AG08395 (cell line): ENCODE results near the gene ZMAT3.
A peak's percentile ranks its signal among the peaks of the same experiment; 100 is the strongest.

Experiments used
- DNase-seq: peaks from one replicate; pipeline ENCODE4 v3.0.0; 2012; ENCODE audit warnings: mixed read lengths, low spot score

ZMAT3 gene

DNA sequence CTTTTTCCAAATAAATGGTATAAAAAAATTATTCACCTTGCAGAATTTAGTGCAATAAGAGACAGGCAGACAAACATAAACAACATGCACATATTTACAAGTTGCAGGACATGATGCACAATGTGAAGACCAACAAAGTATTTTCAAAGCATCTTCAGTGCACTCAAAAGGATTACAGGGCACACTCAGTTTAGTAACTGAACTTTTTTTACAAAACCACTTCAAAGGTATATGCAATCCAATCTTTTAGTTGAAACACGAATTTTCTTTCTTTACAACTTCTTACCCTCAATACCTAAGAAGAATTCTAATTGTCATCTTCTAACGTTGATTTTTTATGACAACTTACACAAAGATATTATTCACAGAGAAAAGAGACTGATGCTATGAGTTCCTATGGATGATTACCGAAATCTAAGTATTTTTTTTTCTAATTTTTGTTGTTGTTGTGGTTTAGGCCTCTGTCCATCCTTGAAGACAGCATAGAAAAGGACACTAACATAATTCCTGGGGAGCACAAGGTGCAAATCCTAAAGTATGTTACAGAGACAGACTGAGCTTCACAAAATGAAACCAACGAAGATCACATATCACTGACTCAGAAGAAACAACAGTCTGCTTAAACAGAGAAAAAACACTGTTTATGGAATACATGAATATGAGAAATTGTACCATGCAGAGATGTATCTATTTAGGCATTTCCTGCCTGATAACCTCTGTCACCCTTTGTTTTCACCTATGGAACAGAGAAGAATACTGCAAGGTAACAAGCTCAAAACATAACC is 50.3 kb downstream of the ZMAT3 start:
- DNase-seq = no peak

- no peak for DNase-seq
These were observed 51.5 kb downstream of the ZMAT3 start for GRCh38 chr3:179020112-179020511.

GRCh38 chr3:179018808-179019207 is 52.8 kb downstream of the ZMAT3 start:
- DNase-seq = no peak

DNA sequence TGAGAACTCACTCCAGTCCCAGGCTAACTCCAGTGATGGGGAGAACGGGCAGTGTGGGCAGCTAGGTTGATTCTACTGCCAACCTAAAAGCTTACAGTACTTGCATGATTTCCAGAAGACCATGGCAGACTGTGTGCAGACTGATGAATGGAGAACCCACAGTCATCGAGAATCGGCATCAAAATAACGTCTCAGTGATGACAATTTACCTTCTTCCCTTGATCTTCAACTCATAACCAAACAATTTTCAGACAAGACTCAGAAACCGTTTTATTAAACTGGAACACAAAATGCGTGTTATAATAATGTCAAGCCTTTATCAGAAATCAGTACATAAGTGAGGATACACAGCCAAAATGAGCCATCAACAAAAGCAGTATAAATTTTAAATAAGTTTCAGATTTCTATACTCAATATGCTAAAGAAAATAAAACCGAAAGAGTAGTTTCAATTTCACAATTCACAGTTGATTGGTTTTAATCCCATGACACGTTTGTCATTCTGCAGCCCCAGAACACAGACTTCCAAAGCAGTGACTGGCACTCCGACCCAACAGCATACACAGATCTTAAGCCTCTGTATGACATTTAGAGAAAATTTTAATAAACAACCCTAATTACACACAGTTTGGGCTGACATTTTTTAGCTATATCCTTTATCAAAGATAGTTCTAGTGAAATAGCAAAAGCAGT is 54.5 kb downstream of the ZMAT3 start:
- no peak for DNase-seq

DNA sequence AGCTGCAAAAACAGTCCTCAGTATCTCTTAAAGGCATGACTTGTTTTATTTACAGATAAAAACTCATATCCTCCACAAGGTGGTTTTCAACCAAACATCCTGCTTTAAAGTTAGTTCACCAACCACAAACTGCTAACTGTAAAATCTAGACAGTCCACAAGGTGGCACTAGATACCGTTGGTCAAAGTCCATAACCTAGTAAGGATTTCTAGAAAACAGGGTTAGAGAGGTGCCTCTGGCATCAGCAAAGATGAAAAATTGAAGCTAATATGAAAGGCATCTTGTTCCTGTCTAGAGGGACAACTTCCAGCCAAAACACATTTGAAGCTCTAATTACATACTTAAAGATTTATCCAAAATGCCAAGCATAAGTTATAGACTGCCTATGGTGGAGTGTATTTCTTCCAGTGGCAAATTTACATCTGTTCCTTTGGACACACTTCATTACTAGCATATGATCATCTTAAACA is 56.0 kb downstream of the ZMAT3 start:
- peak; percentile 65 for DNase-seq

DNA sequence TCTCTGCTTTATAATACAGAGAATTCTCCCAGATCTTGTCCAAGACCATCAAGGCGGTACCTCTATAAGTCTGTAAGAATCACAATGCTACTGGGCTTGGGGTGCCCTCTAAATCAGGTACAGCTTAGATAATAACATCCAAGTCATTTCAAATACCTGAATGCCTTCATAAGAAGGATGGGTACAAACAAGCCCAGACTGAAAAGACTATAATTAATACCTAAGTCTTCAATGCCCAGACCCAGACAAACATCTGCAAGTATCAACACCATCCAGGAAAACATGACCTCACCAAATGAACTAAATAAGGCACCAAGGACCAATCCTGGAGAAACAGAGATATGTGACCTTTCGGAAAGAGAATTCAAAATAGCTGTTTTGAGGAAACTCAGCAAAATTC is 65.9 kb downstream of the ZMAT3 start:
- no peak for DNase-seq

DNA sequence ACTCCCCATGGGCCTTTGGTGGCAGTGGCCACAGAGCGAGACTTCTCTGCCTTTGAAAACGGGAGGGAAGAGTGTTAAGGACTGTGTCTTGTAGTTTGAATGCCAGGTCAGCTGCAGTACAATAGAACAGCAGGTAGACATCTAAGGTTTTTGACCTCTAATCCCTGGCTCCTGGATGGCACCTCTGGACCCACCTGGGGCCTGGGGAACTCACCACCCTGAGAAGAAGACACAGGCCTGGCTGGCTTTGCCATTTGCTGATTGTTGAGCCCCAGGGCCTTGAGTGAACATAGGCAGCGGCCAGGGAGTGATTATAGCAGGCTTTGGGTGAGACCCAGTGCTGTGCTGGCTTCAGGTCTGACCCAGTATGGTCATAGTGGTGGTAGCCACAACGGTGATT is 66.4 kb downstream of the ZMAT3 start:
- no peak for DNase-seq

DNA sequence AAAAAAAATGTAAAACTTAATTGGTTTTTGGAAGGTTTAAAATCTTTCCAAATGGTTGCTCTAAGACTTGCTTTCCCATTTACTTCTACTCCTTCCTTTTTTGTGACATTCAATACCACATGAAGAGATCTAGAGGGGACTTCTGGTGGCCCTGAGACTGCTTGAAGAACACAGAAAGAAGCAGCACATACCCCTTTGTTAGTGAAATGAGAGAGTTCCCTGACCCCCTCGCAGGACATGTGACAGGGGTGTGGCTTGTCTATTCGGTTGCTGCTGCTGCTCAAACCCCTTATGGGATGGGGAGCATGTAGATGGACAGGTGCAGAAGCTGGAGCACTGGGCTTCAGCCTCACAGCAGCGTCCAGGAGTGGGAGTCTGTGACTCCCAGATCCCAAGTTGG is 71.0 kb downstream of the ZMAT3 start:
- no peak for DNase-seq

DNA sequence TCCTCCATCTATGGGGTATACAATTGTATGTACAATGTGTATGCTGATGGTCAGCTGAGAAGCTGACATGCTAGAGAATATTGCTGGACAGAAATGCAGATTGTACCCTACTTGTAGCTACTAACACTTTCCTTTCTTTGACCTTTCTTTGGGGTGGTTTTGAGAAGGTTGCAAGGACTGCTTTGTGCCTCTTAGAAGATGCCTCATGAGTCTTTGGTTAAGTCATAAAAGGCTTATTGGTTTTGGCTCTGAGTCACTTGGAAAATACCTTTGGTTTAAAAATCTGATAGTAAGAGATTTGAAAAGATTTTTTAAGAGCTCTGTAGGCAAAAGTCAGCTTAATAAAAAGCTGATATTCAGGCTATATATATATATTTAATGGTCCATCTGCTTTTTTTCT is 71.5 kb downstream of the ZMAT3 start:
- DNase-seq = peak; percentile 11

DNA sequence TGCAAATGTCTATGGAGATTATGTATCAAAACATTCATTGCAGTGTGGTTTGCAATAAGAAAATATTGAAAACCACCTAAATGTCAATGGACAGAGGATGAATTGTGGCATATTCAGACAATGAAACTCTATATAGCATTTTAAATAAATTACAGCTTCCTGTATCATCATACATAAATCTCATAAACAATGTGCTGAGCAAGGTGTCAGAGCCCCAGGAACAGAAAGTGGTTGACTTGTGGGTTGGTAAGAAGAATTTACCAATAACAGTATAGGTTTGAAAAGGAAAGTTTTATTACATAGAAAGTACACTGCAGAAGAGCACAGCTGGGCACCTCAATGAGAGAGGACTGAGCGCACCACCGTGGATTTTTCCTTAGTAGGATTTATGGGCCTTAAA is 75.2 kb downstream of the ZMAT3 start:
- DNase-seq = no peak

DNA sequence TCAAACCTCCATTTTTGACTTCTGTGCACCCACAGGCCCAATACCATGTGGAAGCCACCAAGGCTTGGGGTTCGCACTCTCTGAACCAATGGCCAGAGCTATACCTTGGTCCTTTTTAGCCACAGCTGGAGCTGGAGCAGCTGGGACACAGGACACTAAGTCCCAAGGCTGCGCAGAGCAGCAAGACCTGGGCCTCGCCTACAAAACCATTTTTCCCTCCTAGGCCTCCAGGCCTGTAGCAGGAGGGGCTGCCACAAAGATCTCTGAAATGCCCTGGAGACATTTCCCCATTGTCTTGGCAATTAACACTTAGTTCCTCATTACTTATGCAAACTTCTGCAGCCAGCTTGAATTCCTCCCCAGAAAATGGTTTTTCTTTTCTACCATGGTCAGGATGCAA is 81.3 kb downstream of the ZMAT3 start:
- no peak for DNase-seq

DNA sequence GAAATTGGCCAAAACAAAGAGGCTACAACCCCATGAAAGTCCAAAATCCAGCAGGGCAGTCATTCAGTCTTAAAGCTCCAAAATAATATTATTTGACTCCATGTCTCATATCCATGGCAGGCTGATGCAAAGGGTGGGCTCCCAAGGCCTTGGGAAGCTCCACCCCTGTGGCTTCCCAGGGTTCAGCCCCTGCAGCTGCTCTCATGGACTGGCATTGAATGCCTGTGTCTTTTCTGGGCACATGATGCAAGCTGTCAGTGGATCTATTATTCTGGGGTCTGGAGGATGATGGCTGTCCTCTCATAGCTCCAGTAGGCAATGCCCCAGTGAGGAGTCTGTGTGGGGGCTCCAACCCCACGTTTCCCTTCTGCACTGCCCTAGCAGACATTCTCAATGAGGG is 81.8 kb downstream of the ZMAT3 start:
- DNase-seq = no peak

- no peak for DNase-seq
These were observed 83.9 kb downstream of the ZMAT3 start for GRCh38 chr3:178987745-178988144.

- no peak for DNase-seq
These were observed 85.2 kb downstream of the ZMAT3 start for GRCh38 chr3:178986456-178986855.

- DNase-seq = peak; percentile 2
These were observed 89.5 kb downstream of the ZMAT3 start for GRCh38 chr3:178982137-178982536.

- no peak for DNase-seq
These were observed 96.3 kb downstream of the ZMAT3 start for GRCh38 chr3:178975320-178975719.

- DNase-seq = no peak
These were observed 100.0 kb downstream of the ZMAT3 start for GRCh38 chr3:178971614-178972013.

GRCh38 chr3:178969004-178969700 is 102.5 kb downstream of the ZMAT3 start:
- no peak for DNase-seq
